ENCODE data around the gene KDM4B. TPM values are rescaled to one million over a fixed set of nuclear protein-coding genes. Genes with fewer than 3 reads are reported as not detected.

KDM4B gene
- total RNA-seq, 2 experiments from 2014 or later, result 46.3 to 46.6 TPM

- no peak overlapping the region for H3K4me3 Mint-ChIP-seq
- POLR2A ChIA-PET, result no interaction called here
- intact Hi-C loops (cut with micrococcal nuclease), result loop anchor here (5.0 kb wide), 1 partner anchor 103 kb away; no protein-coding TSS in a partner anchor
Observed at GRCh38 chr19:5049561-5049960, 80.6 kb downstream of the KDM4B start.

GRCh38 chr19:5050067-5050656, 81.2 kb downstream of the KDM4B start:
- no peak for ATAC-seq
- no peak overlapping the region for H3K4me3 Mint-ChIP-seq
- H3K9me3 Mint-ChIP-seq, result no peaks in the 10 kb centered on the region
- peaks cover 2% of the 10 kb centered on the region for H3K4me1 Mint-ChIP-seq (ENCODE audit: low read depth)
- intact Hi-C loops (cut with micrococcal nuclease), result no loop called here
- ChIA-PET CTCF (interaction anchor here (0.6 to 3.2 kb wide), 5 partner anchors 47 to 121 kb away, joined by 3 to 10 read pairs (median 5); no protein-coding TSS in a partner anchor), POLR2A (no interaction called here)
- no peak for TF ChIP-seq CTCF (IDR thresholded peaks at IDR 0.05)
- no peak overlapping the region for H3K27ac Mint-ChIP-seq
- peaks cover 1% of the 10 kb centered on the region for H3K36me3 Mint-ChIP-seq (ENCODE audit: low read depth)
- no peaks in the 10 kb centered on the region for H3K27me3 Mint-ChIP-seq
- no peak for DNase-seq

More at GRCh38 chr19:5049561-5049960, 80.6 kb downstream of the KDM4B start:
- no peak for TF ChIP-seq CTCF (IDR thresholded peaks at IDR 0.05)
- peaks cover 2% of the 10 kb centered on the region for H3K4me1 Mint-ChIP-seq (ENCODE audit: low read depth)
- H3K9me3 Mint-ChIP-seq, result no peaks in the 10 kb centered on the region
- no peak overlapping the region for H3K27ac Mint-ChIP-seq
- CTCF ChIA-PET, result interaction anchor here (0.6 to 3.2 kb wide), 10 partner anchors 11 to 288 kb away, joined by 3 to 10 read pairs (median 3); no protein-coding TSS in a partner anchor
- DNase-seq, result no peak
- ATAC-seq, result no peak
- H3K27me3 Mint-ChIP-seq, result no peaks in the 10 kb centered on the region
- H3K36me3 Mint-ChIP-seq (ENCODE audit: low read depth), result peaks cover 1% of the 10 kb centered on the region

DNA sequence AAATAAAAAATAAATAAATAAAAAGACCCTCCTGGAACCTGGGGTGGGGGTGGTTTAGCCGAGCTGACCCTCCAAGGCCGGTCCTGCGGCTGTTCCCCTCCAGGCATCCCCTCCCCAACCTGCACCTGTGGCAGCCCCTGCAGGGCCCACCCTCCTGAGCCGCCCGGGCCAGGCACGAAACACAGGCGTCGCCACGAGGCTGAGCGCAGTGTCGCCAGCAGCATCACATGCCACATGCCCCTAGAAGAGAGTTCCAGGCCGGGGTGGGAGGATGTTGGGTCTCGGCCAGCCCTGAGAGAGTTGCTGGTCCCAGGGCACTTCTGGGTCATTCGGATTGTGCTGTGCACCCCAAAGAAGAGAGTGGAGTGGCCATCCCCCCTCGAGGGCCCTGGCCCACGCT, 82.0 kb downstream of the KDM4B start:
- intact Hi-C loops (cut with micrococcal nuclease), result no loop called here
- H3K36me3 Mint-ChIP-seq (ENCODE audit: low read depth), result peaks cover 1% of the 10 kb centered on the region

DNA sequence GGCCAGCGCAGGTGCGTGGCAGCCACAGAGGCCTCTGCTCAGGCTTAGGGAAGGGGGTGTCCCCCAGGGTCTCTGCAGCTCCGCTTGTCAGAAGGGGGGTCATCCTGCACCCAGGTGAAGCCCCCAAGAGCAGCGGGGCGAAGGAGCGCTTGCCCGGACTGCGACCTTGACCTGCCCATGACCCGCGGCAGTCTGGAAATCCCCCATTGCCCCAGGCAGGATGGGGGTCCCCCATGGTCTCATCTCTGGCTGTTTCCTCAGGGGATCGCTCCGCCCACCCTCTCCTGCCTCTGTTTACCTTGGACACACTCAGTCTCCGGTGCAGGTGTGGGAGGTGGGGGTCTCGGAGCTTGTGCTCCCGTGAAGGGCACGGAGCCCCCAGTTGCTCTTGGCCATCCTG, 82.7 kb downstream of the KDM4B start:
- H3K9me3 Mint-ChIP-seq, result no peaks in the 10 kb centered on the region
- H3K36me3 Mint-ChIP-seq (ENCODE audit: low read depth), result peaks cover 1% of the 10 kb centered on the region
- ChIA-PET CTCF (no interaction called here), POLR2A (no interaction called here)
- H3K4me1 Mint-ChIP-seq (ENCODE audit: low read depth), result peaks cover 2% of the 10 kb centered on the region
- no peak for TF ChIP-seq CTCF (IDR thresholded peaks at IDR 0.05)
- ATAC-seq, result no peak
- no peaks in the 10 kb centered on the region for H3K27me3 Mint-ChIP-seq
- H3K4me3 Mint-ChIP-seq, result no peak overlapping the region
- intact Hi-C loops (cut with micrococcal nuclease), result no loop called here
- H3K27ac Mint-ChIP-seq, result no peak overlapping the region
- no peak for DNase-seq

More for the DNA sequence above, 82.0 kb downstream of the KDM4B start:
- Mint-ChIP-seq H3K27ac (no peak overlapping the region), H3K9me3 (no peaks in the 10 kb centered on the region), H3K27me3 (no peaks in the 10 kb centered on the region), H3K4me1 (ENCODE audit: low read depth) (peaks cover 2% of the 10 kb centered on the region), H3K4me3 (no peak overlapping the region)
- ChIA-PET CTCF (no interaction called here), POLR2A (no interaction called here)
- no peak for TF ChIP-seq CTCF (IDR thresholded peaks at IDR 0.05)
- no peak for ATAC-seq
- no peak for DNase-seq

DNA sequence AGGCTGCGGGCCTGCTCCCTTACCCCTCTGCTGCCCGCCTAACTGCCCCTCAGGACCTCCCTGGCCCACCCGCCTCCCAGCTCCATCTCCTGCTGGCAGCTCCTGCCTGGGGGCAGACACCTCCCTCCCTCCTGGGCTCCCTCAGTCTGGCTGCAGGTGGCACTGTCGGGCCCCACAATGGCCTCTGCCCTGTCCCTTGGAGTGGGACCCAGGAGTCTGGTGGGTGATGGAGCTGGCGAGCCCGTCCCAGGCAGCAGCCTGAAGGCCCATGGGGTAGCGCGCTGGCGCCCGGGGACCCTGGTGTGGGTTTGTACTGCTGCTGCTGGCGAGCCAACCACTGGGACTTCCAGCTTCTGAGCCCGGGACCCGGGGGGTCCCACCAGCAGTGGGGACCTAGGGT, 83.6 kb downstream of the KDM4B start:
- Mint-ChIP-seq H3K4me3 (no peak overlapping the region), H3K36me3 (ENCODE audit: low read depth) (peaks cover 5% of the 10 kb centered on the region), H3K9me3 (no peaks in the 10 kb centered on the region), H3K4me1 (ENCODE audit: low read depth) (peaks cover 2% of the 10 kb centered on the region), H3K27me3 (no peaks in the 10 kb centered on the region), H3K27ac (no peak overlapping the region)
- no peak for ATAC-seq
- no peak for DNase-seq
- ChIA-PET CTCF (interaction anchor here (1.2 to 1.3 kb wide), 2 partner anchors 23 to 117 kb away, joined by 3 to 4 read pairs; no protein-coding TSS in a partner anchor), POLR2A (interaction anchor here (1.8 kb wide), 1 partner anchor 102 kb away, joined by 4 read pairs; no protein-coding TSS in a partner anchor)
- intact Hi-C loops (cut with micrococcal nuclease), result no loop called here
- TF ChIP-seq CTCF (IDR thresholded peaks at IDR 0.05), result no peak
